Neuron (in vitro differentiated cells): ENCODE measurements around the gene EDN1.

Experiments used
- H2AFZ ChIP-seq: one replicate; pipeline ENCODE4 v1.6.1; 2013; ENCODE audit warnings: low read depth, mild to moderate bottlenecking, inconsistent platforms, low read length, moderate library complexity
- H3K27me3 ChIP-seq: one replicate; pipeline ENCODE4 v1.6.1; 2013; ENCODE audit warnings: low read length; ENCODE audit not compliant: insufficient read depth
- H3K36me3 ChIP-seq: one replicate; pipeline ENCODE4 v1.6.1; 2013; ENCODE audit warnings: low read length; ENCODE audit not compliant: insufficient read depth
- H3K4me1 ChIP-seq: one replicate; pipeline ENCODE4 v1.6.1; 2013; ENCODE audit warnings: low read length; ENCODE audit not compliant: insufficient read depth
- H3K4me3 ChIP-seq: 2 replicates; pipeline ENCODE4 v1.5.1; 2013; ENCODE audit warnings: mild to moderate bottlenecking, low read length, moderate library complexity
- H3K9me3 ChIP-seq: one replicate; pipeline ENCODE4 v1.6.1; 2013; ENCODE audit warnings: low read length

The EDN1 gene

DNA sequence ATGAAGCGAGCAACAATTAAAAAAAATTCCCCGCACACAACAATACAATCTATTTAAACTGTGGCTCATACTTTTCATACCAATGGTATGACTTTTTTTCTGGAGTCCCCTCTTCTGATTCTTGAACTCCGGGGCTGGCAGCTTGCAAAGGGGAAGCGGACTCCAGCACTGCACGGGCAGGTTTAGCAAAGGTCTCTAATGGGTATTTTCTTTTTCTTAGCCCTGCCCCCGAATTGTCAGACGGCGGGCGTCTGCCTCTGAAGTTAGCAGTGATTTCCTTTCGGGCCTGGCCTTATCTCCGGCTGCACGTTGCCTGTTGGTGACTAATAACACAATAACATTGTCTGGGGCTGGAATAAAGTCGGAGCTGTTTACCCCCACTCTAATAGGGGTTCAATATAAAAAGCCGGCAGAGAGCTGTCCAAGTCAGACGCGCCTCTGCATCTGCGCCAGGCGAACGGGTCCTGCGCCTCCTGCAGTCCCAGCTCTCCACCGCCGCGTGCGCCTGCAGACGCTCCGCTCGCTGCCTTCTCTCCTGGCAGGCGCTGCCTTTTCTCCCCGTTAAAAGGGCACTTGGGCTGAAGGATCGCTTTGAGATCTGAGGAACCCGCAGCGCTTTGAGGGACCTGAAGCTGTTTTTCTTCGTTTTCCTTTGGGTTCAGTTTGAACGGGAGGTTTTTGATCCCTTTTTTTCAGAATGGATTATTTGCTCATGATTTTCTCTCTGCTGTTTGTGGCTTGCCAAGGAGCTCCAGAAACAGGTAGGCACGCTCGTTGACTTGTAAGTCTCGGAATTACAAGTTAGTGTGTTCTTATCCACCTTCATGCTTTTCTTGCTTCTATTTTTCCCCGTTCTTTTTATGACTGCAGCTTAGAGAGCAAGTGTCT lies at the start of gene EDN1:
Gene EDN1, plus strand, starts transcription at position 429 of the 888 bp plus-strand sequence. Its CDS starts 269 bp downstream, at position 698.
- H3K27me3 ChIP-seq, result peaks cover 11% of the 10 kb centered on the region
- no peaks in the 10 kb centered on the region for H3K9me3 ChIP-seq
- no peaks in the 10 kb centered on the region for H3K36me3 ChIP-seq

DNA sequence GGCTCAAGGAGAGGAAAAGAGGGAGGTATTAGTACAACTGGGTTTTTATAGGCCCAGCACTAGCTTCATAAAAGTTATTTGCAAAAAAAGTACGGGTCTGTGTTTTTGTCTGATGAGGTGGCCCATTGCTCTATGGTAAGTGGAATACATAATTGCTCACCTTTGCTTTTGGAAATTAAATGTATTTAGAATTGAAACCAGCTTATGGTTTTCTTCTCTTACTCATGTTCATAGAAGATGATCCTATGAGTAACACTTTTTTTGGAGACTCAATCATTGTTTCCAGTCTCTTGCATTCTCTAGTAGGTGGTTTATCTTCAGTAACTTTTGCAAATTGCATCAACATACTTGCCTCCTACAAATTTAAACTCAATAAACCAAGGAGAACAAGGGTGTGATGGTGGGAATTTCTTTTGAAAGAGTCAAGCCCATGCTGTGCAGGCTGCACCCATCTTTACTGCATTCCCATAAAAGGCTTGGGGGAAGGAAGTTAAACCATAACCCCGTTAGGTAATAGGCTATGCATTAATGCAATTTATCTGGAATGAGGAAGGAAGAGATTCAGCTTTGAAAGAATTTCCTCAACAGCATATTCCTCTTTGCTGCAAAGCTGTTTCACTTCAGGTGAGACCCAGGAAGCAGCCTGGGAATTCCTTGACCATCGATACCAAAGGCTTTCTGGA lies 48.5 kb upstream of the EDN1 start:
- Histone ChIP-seq H2AFZ (no peak overlapping the region), H3K4me3 (no peak overlapping the region), H3K9me3 (no peaks in the 10 kb centered on the region), H3K27me3 (no peaks in the 10 kb centered on the region), H3K4me1 (no peaks in the 10 kb centered on the region), H3K36me3 (no peaks in the 10 kb centered on the region)

More for the DNA sequence above, at the start of gene EDN1:
- Histone ChIP-seq H2AFZ (peak within 1 kb of the TSS; percentile 70), H3K4me3 (peak within 1 kb of the TSS; percentile 35), H3K4me1 (peaks cover 13% of the 10 kb centered on the region)

DNA sequence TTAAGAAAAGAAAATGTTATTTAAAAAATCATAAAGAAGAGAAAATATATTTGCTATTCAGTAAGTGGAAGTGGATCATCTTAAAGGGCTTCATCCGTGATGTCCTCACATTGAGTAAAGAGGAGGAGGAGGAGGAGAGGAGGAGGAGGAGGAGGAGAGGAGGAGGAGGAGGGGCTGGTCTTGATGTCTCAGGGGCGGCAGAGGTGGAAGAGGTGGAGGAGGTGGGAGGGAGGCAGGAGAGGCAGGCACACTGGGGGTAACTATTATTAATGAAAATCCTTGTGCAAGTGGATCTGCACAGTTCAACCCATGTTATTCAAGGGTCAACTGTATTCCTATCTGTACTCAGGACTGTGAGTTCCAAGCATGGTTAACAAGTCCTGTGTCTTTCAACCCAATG lies 47.0 kb upstream of the EDN1 start:
- no peak overlapping the region for H2AFZ ChIP-seq
- no peaks in the 10 kb centered on the region for H3K36me3 ChIP-seq
- H3K4me3 ChIP-seq, result no peak overlapping the region
- no peaks in the 10 kb centered on the region for H3K4me1 ChIP-seq
- no peaks in the 10 kb centered on the region for H3K27me3 ChIP-seq
- no peaks in the 10 kb centered on the region for H3K9me3 ChIP-seq

- Histone ChIP-seq H3K4me3 (no peak overlapping the region), H2AFZ (no peak overlapping the region), H3K4me1 (no peaks in the 10 kb centered on the region), H3K9me3 (no peaks in the 10 kb centered on the region), H3K36me3 (no peaks in the 10 kb centered on the region), H3K27me3 (no peaks in the 10 kb centered on the region)
Measured at GRCh38 chr6:12245360-12245759, 44.8 kb upstream of the EDN1 start.

- Histone ChIP-seq H3K9me3 (no peaks in the 10 kb centered on the region), H3K36me3 (no peaks in the 10 kb centered on the region), H3K4me1 (no peaks in the 10 kb centered on the region), H2AFZ (no peak overlapping the region), H3K27me3 (no peaks in the 10 kb centered on the region), H3K4me3 (no peak overlapping the region)
Measured at GRCh38 chr6:12245763-12246718, 44.1 kb upstream of the EDN1 start.

GRCh38 chr6:12246900-12247299 lies 43.3 kb upstream of the EDN1 start:
- no peaks in the 10 kb centered on the region for H3K4me1 ChIP-seq
- no peak overlapping the region for H3K4me3 ChIP-seq
- no peaks in the 10 kb centered on the region for H3K27me3 ChIP-seq
- H3K36me3 ChIP-seq, result no peaks in the 10 kb centered on the region
- no peak overlapping the region for H2AFZ ChIP-seq
- H3K9me3 ChIP-seq, result no peaks in the 10 kb centered on the region

DNA sequence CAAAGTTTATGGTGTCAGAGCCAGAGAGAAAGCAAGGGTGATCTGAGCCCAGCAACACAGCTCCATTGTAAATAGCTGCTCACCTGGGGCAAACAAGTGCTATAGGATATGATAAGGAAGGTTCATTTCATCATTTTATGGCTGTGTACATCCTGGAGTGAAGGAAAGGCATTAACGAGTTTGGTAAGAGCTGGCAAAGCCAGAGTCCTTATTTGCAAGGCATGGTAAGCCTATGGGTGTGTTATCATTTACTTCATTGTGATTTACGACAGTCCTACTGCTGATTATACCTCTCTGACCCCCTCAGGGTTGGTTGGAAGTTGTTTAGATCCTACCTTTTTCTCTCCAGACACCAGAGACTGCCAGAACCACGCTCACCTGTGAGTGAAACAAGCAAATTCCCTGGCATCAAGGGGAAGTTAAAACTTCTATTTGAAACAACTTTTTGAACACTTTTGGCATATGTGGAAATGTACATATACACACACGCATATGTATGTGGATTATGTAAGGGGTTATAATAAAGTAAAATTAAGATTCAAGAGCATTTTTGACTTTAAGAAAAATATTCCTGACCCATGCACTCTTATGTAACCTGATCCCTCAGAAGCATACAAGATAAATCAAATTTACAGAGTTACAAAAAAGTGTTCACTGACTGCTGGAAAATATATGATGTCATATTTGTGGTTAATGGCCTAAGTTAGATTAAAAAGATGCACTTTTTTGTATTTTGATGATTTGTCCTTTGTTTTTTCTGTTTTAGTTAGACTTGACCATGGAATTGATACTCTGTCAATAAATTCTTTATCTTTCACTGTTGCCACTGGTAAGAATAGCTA lies 40.4 kb upstream of the EDN1 start:
- H3K4me1 ChIP-seq, result no peaks in the 10 kb centered on the region
- no peaks in the 10 kb centered on the region for H3K9me3 ChIP-seq
- H3K27me3 ChIP-seq, result no peaks in the 10 kb centered on the region
- no peak overlapping the region for H2AFZ ChIP-seq
- H3K4me3 ChIP-seq, result no peak overlapping the region
- H3K36me3 ChIP-seq, result no peaks in the 10 kb centered on the region

DNA sequence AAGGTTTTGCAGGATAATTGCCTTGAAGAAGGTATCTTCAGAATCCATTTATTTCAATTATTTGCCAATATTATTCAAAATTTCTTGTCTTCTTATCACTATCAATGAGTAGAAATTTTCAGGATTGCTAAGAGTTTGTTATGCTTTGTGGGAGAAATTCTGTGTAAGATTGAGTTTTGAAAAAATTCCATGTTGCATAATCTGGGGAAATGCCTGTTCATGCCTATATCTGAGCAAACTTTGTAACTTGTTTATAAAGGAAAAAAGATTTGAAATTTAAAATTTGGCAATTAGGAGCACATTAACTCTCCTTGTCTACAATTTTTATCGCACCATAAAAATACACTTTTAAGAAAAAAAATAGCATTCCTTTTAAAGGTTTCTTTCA lies 39.8 kb upstream of the EDN1 start:
- H3K9me3 ChIP-seq, result no peaks in the 10 kb centered on the region
- H3K4me1 ChIP-seq, result no peaks in the 10 kb centered on the region
- no peak overlapping the region for H2AFZ ChIP-seq
- H3K27me3 ChIP-seq, result no peaks in the 10 kb centered on the region
- H3K36me3 ChIP-seq, result no peaks in the 10 kb centered on the region
- no peak overlapping the region for H3K4me3 ChIP-seq

- Histone ChIP-seq H3K36me3 (no peaks in the 10 kb centered on the region), H3K4me1 (no peaks in the 10 kb centered on the region), H2AFZ (no peak overlapping the region), H3K4me3 (no peak overlapping the region), H3K27me3 (no peaks in the 10 kb centered on the region), H3K9me3 (no peaks in the 10 kb centered on the region)
Measured at GRCh38 chr6:12254210-12254609, 36.0 kb upstream of the EDN1 start.

DNA sequence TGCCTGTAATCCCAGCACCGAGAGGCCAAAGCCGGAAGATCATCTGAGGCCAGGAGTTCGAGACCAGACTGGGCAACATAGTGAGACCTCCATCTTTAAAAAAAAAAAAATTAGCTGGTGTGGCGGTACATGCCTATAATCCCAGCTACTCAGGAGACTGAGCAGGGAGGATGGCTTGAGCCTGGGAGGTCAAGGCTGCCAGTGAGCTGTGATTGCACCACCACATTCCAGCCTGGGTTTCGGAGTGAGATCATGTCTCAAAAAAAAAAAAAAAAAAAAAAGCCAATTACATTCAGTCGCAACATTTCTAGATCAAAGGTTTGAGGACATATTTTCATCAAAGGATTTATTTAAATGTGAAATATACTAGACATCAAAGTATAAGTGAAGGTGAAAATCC lies 32.0 kb upstream of the EDN1 start:
- Histone ChIP-seq H3K27me3 (no peaks in the 10 kb centered on the region), H3K9me3 (no peaks in the 10 kb centered on the region), H2AFZ (no peak overlapping the region), H3K4me3 (no peak overlapping the region), H3K4me1 (no peaks in the 10 kb centered on the region), H3K36me3 (no peaks in the 10 kb centered on the region)

GRCh38 chr6:12258591-12259075 lies 31.5 kb upstream of the EDN1 start:
- Histone ChIP-seq H2AFZ (no peak overlapping the region), H3K9me3 (no peaks in the 10 kb centered on the region), H3K27me3 (no peaks in the 10 kb centered on the region), H3K36me3 (no peaks in the 10 kb centered on the region), H3K4me3 (no peak overlapping the region), H3K4me1 (no peaks in the 10 kb centered on the region)

- H3K9me3 ChIP-seq, result no peaks in the 10 kb centered on the region
- H2AFZ ChIP-seq, result no peak overlapping the region
- no peak overlapping the region for H3K4me3 ChIP-seq
- H3K27me3 ChIP-seq, result no peaks in the 10 kb centered on the region
- no peaks in the 10 kb centered on the region for H3K36me3 ChIP-seq
- no peaks in the 10 kb centered on the region for H3K4me1 ChIP-seq
Measured at GRCh38 chr6:12260458-12261093, 29.6 kb upstream of the EDN1 start.
